ENCODE data around the gene LRRC56.

The LRRC56 gene

DNA sequence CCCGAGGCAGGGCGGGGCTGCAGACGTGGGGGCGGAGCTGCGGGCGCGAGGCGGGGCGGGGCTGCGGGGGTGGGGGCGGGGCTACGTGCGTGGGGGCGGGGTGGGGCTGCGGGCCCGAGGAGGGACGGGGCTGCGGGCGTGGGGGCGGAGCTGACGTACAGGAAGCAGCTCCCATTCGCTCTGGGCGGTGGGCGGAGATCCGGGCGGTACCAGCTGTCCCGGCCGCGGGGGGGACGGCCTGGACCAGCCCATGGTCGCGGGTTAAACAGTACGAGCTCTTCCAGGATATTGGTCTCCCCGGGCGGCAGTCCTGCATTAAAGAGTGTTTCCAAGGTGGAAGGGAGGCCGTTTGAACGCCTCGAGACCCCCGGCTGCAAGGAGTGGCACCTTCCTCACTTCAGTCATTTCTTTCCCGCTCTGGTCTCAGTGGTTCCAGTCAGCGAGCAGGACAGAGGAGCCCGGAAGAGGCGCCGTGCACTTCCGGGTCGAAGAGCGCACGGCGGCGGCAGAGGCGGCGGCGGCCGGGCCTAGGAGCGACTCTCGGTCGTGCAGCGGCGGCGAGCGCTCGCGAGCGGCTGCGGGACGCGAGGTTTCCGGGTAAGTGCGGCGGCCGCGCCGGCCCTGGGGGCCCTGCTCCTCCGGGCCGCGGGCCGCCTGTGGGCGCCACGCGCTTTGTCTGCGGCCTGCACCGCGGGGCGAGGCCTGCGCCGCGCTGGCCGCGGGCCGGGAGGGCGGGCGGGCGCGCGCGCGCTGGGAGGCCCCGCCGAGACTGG is 38.9 kb downstream of the LRRC56 start, which contains the start of gene PHRF1:
PHRF1 (plus strand) TSS at position 475 of the 773 bp plus-strand sequence. CDS start 5,043 bp downstream, outside the sequence.
- DNase-seq, result peak; percentile 94

DNA sequence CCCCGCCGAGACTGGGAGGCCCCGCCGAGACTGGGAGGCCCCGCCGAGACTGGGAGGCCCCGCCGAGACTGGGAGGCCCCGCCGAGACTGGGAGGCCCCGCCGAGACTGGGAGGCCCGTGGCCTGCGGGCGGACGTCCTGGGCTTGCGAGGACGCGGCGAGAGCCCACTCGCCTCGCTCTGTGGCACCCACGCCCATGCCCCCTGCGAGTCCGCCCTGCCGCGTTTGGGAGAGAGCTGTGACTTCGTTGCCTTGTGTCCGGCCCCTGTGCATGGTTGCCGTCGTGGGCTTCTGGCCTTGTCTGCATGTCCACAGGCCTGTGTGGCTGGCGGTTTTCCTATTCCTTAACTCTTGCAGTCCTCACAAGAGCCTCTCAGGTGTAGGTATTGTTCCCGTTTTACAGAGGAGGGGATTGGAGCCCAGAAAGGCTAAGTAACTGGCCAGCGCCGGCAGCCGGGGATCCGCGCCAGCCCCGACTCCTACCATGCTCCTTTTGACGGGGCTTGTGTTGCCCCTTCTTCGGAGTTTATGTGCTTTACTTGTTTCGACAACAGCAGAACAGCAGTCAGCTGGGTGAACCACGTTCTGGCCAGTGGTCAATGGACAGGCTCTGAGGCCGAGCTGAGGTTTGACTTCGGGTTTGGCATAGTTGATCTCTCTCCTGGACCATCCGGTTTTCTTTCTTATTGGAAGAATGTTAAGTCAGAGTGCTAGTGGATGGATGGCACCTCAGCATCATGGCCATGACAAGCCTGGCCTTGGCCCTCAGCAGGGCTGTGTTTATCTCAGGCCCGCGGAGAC is 39.7 kb downstream of the LRRC56 start:
- no peak for DNase-seq

DNA sequence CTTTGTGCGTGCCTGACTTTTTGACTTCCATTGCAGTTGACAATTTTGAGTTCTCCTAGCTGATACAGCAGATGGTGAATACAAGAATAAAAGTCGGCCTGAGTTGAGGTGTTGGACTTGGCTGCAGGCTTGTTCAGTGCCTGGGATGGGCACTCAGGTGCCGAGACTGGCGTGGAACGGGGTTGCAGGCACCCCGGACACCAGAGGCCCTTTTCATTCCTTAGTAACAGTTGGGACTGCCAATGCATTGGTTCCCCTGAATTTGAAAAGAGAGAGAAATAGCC is 40.2 kb downstream of the LRRC56 start:
- no peak for DNase-seq

DNA sequence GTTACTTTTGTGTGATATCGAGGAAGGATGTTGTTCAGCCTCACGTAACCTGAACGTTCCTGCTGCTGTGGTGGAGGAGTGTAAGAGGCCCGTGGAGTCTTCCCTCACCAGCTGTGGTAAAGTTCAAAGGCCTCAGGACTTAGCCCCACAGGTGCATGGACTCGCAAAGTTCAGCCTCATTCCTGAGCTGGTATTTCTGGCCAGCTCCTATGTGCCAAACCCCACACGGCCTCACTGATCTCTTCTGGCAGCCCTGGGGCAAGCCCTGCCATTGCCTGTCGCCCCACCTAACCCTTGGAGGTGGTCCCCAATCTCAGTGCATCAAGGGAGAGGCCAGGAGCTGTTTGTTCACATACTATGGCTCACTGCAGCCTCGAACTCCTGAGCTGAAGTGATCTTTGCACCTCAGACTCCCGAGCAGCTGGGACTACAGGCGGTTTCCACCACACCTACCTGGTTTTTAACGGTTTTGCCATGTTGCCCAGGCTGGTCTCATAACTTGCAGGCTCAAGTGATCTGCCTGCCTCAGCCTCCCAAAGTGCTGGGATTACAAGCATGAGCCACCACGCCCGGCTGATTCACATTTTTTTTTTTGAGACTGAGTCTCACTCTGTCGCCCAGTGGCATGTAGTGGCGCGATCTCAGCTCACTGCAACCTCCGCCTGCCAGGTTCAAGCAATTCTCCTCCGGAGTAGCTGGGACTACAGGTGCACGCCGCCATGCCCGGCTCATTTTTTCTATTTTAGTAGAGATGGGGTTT is 41.1 kb downstream of the LRRC56 start:
- DNase-seq, result no peak

DNA sequence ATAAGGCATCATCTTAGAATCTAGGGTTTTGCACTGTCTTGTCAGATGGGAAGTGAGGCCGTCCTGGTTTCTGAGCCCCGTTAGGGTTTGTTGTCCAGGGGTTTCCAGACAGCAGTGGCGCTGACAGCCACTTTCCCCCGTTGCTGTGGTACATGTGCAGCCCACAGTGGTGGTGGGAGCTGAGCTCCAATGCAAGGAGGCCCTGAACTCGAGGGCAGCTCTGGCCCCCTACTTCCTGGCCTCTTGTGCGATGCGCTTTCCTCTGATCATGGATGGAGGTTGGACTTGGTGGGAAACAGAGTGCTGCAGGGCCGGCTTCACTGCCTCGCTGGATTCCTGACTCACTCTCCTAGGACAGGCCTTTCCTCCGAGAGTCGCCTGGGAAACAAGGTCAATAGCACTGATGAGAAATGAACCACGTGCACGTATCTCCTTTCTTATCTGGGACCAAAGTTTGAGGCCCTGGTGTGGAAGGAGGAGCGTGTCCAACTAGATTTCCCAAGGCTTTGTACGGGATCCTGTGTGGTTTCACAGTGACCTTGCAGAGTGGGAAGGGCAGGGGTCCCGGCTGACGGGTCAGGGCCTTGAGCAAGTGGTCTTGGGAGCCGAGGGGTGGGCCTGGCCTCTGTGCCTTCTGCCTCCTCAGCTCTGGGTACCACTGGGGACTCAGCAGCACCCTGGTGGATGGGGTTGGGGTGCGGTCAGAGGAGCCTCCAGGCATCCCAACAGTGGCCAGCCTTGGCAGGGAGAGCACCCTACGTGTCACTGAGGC is 42.7 kb downstream of the LRRC56 start:
- no peak for DNase-seq

DNA sequence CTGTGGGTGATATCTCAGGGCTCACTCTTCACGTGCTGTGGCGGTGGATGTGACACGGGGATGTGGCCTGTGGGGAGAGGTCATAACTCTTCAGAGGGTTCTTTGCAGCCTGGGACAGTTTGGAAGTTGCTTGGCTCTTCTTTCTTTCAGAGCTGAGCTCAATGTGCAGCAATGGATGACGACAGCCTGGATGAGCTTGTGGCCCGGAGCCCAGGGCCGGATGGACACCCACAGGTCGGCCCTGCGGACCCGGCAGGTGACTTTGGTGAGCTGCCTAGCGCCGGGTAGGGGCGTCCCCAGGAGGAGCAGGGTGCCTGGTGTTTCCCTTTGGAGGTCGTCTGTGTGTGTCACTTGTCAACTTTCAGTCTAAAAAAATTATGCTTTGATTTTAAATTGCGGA is 44.0 kb downstream of the LRRC56 start:
- DNase-seq, result no peak

DNA sequence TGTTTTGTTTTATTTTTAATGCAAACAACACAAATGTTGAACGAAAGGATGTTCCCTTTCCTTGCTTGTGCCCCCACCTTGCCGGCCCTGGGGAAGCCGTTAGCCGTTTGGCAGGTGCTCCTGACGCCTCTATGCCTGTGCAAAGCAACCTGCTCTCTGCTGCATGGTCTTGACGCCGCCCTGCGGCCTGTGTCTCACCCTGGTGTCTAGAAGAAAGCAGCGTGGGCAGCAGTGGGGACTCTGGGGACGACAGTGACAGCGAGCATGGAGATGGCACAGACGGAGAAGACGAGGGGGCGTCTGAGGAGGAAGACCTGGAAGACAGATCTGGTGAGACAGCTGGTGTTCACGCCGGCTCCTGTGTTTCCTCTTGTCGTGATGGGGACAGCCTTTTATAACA is 44.4 kb downstream of the LRRC56 start:
- no peak for DNase-seq

DNA sequence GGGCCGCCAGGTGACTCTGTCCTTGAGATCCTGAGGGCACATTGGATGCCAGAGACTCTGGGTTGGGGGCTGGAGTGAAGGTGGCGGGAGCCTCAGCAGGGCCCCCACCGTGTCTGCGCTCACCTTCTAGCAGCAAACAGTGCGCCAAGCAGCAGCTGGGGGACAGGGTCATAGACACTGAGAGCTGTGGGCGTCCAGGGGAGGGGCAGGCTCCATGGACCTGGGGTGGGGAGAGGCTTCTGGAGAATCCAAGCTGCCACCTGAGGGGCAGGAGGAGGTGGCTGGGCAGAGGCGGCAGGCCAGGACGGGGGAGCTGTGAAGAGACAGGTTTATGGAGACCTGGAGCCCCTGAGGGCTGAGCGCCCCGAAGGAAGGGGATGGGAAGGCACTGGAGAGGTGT is 47.0 kb downstream of the LRRC56 start:
- DNase-seq, result no peak

DNA sequence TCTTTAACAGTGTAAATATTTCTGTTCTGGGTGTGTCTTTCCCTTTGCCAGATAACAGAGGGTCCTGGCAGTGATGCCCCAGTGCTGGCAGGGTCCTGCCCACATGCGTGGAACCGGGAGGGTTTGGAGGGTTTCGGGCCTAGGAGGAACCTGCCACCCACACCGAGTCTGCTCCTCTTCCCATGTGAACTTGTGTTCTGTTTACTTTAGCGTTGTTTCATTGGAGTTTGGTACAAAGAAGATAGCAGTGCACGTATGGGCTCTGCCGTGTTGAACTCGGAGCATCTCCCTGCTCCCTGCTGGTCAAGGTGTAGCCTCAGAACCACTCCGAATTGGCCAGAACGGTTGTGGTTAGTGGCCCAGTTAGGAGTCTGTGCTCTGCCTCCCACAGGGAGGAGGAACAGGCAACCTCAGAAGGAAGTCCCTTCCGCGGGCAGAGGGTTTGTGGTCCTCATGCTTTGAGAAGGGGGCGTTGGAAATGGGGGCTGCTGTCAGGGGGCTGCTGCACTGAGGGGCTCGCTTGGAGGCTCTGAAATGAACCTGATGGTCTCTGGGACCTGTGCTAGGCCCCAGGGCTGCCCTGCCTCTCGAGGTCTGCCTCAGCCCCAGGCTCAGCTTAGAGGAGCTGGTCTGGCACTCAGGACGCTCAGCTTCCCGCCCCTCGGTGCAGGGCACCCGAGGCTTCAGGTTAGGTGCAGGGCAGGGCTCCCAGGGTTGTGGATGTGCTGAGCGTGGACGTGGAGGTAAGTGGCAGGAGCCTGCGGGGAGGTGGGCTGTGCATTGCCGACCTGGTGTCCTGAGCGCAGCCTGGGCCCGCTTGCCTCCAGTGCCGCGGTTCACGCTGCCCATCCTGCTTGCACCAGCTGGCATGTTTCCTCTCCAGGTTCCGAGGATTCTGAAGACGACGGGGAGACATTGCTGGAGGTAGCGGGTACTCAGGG is 49.3 kb downstream of the LRRC56 start:
- DNase-seq, result no peak

DNA sequence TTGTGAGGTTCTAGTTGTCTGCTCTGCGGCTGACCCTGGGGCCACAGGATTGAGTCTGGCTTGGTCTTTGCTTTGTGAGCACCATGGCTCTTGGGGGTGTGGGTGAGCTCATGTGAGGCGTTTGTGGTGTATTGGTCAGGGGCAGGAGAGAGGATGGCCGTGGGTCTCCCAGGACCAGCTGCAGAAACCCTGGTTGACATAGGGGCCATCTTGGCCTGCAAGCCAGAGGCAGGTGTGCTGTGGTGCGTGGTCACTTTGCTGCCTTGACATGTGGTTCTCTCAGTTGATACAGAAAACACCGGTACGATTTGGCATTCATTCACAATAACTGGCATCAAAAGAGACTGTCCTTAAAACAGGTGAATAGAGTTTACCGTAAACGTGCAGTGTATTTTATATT is 50.2 kb downstream of the LRRC56 start:
- DNase-seq, result no peak

DNA sequence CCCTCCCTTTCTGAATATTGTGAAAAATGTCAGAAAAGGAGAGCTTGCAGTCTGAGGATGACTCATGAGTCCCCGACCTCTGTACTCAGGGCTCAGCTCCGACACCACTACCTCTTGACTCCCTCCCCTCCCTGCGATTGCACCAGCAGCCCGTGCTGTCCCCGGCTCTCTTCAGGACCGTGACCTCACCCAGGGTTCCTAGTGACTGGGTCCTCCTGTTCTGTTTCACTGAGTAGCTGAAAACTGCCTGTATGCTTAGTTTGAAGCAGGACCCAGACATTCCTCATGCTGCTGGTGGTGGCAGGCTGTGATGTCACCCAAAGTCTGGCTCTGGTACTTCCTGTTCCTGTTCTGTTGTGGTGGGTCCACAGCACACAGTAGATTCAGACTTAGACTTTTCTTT is 50.7 kb downstream of the LRRC56 start:
- peak; percentile 25 for DNase-seq

DNA sequence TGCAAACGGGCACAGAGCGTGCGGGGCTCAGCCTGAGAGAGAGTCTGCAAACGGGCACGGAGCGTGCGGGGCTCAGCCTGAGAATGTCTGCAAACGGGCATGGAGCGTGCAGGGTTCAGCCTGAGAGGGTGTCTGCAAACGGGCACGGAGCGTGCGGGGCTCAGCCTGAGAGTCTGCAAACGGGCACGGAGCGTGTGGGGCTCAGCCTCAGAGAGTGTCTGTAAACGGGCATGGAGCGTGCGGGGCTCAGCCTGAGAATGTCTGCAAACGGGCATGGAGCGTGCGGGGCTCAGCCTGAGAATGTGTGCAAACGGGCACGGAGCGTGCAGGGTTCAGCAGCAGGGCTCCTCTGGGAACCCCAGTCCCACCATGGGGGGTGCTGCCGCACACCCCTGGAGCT is 52.5 kb downstream of the LRRC56 start:
- no peak for DNase-seq

DNA sequence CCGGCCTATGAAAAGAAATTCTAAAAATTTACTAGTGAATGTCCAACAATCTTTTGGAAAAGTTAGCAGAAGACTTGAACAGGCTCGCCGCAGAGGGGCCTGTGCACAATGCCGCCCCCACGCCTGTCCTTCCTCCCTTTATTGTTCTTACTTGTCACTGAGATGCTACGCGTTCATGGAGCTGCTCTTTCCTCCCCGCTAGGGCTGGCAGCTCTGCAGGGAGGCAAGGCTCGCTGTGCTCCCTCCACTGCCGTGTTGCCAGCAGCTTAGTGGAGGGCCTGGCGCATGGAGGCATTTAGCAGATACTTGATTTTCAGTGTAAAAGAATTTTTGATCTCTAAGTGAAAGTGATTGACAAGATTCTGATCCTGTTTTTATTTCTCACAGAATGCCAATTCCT is 53.7 kb downstream of the LRRC56 start:
- no peak for DNase-seq

DNA sequence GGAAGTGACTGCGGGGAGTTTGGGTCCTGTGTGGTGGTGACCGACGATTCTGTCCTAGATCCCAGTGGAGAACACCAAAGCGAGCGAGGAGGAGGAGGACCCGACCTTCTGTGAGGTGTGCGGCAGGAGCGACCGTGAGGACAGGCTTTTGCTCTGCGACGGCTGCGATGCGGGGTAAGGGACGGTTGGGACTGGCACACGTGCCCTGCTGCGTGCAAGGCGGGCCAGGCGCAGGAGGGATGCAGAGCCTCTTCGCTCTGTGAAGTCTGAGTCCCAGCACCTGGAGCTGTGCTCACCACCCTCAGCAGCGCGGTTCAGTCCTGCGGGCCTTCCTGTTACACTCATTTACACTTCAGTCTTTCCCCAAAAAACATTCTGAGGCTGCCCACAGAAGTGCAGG is 55.2 kb downstream of the LRRC56 start:
- DNase-seq, result no peak

DNA sequence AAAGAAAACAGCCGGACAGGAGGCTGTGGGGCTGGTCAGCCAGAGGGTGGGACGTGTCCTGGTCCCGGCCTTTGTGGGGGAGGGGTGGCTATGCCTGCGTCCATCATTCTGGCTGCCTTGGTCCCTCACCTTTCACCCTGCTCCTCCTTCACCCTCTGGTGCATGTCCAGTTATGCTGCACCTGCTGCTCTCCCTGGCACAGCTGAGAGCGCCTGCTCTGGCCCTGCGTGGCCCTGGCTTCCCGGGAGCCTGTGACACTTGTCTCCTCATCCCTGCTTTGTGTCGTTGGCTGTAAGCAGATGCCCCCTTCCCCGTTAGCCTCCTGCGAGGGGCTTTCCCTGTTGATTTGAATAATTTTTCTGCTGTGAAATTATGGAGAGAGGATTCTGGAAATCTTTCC is 55.6 kb downstream of the LRRC56 start:
- no peak for DNase-seq

DNA sequence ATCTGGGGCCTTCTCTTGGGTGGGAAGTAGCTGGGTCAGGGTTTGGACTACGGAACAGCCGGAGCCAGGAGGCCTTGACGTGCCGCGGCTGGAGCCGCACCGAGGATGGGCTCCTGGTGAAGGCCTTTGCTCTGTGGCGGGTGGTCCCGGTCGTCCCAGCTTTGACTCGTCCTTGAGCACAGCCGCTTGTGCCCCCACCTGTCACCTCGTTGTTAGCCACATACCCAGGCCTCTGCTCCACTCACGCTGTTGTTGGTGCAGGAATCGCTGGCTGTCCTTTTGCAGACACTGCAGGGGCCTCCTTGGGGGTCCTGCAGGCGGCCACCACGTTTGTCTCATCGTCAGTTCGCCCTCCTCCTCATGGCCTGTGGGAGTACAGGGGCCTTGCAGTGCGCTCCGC is 56.0 kb downstream of the LRRC56 start:
- no peak for DNase-seq

DNA sequence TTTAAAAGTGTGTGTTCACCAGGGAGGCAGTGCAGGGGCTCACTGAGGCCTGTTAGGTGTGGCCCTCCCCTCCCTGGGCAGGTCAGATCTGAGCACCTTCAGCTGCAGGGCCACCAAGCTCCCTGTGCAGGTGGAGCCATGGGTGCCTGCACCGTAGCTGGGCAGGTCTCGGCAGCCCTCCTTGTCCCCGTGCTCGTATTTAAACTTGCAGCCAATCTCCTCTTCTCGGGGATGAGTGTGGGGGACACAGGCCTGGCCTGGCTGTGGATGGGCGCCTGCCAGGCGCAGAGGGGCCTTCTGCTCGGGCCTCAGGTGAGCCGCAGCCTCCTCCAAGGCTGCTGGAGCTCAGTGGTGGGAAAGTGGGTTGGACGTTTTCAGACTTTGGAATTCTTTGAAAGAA is 58.1 kb downstream of the LRRC56 start:
- DNase-seq, result no peak

DNA sequence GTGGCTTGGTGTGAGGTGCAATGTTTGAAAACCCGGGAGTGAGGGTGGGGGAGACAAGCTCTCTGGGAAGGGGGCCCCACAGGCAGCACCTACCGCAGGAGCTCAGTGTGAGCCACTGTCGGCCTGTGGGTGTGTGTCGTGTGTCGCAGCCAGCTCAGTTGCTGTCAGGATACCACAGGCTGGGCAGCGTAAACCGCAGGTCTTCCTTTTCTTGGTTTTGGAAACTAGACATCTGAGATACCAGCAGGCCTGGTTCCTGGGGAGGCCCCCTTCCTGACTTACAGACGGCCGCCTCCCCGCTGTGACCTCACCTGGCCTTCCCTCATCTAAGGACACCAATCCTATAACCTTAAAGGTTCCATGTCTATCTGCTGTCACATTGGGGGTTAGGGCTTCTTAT is 59.0 kb downstream of the LRRC56 start:
- DNase-seq, result no peak

DNA sequence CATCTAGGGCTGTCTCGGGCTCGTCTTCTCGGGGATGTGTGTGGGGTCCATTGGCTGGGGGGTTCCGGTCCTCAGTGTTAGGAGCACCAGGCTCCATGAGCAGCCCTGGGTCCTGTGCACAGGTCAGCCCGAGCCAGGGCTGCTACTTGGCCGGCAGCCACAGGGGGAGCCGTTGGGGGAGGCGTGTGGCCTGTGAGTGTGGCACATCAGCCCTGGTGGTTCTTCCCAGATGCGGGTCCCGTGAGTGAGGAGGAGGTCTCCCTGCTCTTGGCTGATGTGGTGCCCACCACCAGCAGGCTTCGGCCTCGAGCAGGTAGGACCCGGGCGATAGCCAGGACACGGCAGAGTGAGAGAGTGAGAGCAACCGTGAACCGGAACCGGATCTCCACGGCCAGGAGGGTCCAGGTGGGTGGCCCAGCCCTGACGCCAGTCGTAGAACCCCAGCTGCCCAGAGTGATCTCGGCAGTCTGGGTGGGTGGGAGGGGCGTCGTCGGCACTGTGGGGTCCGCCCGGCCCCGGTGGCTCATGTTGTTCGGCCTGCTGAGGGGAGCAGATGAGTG is 59.9 kb downstream of the LRRC56 start:
- DNase-seq, result no peak

DNA sequence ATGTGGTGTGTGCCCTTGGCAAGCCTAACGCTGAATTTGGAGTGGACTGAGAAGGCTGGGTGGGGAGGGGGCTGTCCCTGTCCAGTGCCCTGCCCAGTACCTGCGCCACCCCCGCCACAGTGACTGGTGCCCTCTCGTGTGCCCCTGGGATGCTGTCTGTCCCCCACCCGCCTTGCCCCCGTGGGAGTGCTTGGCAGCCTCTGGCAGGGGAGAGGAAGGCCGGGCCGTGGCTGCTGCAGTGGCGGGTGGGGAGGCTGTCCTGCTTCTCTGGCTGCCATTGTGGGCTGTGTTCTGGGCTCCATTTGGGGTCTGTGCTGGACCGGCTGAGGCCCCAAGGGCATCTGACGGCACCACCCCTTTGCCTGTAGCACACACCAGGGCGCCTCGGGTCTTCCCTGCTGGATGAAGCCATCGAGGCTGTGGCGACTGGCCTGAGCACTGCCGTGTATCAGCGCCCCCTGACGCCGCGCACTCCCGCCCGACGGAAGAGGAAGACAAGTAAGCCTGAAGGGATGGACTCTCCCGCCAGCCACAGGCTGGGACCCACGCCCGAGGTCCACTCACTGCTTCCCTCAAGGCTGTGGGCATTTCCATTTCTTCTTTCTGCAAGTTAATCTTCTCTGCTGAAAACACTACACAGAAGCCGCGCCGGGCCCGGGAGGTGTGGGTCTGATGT is 60.8 kb downstream of the LRRC56 start:
- DNase-seq, result no peak

All from fibroblast of skin of back (primary cell).